Measurements from ENCODE around the gene INPP4B.

The INPP4B gene

DNA sequence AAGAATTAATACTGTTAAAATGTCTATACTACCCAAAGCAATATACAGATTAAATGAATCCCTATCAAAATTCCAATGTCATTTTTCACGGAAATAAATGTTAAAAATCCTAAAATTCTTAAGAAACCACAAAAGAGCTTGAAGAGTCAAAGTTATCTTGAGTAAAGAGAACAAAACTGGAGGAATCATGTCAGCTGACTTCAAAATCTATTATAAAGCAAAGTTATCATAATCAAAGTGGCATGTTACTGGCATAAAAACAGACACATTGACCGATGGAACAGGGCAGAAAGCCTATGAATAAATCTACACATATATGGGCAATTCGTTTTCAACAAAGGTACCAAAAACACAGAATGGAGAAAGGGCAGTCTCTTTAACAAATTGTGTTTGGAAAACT, 579.0 kb downstream of the INPP4B start:
- DNase-seq = no peak

DNA sequence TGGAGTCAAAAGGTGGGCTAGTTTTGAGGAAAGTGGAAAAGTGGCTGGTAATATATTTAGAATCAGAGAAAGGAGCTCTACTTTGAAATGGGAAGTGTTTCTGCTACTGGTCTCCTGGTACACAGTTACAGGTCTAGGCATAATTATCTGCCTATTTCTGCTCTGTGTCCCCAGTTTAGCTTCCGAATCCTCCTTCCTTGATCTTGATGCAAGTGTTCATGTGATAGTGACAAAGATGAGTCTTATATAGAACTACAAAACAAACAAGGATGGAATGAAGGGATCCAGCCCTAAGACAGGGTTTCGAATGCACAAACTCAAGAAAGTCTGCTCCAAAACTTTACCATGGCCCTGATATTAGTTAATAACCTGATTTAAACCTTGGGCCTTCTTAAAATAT, 580.2 kb downstream of the INPP4B start:
- DNase-seq = no peak

DNA sequence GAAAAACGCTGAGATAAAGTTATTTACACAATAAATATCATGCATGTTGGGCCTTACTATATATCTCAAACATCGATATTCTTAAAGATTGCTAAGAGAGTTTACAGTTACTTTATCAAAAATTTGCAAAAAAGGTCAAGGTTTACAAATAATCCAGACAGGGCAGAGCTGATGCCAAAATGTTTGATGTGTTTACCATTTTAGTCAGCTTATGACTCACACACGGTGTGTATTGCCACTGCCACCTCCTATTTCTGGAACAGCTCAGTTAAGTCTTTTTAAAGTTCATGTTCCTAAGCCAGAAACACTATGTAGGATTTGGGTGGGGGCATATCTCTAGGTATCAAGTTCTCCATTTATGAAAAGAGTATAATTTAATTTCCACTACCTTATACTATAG, 580.6 kb downstream of the INPP4B start:
- DNase-seq = no peak

DNA sequence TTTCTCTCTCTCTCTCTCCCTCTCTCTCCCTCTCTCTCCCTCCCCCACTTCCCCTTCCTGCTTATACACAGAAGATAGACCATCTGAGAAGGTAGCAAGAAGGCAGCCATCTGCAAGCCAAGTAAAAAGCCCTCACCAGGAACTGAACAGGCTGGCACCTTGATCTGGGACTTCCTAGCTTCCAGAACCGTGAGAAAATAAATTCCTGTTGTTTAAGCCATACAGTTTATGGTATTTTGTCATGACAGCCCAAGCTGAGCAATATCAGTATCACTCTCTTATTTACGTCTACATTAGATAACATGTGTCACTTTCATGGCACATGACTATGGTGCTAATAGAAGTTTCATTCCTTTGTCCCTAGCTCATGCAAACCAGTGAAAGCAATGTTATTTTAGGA, 581.1 kb downstream of the INPP4B start:
- no peak for DNase-seq

DNA sequence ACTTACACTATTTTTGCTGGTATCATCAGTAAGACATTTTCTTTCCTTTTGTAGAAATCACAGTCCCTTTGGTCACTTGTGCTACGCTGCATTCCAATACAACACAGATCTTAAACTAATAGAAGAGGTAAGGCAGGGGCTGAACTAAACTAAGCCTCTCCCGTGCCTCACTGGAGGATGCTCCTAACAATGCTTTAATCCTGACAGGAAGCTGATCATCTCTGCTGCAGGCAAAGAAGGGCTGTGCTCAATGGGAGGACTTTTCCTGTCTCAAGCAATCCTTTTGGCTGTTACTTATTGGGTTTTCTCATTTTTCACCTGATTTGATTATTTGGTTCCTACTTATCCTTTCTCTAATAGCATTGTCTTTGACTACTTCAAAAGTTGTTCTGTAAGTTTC, 583.1 kb downstream of the INPP4B start:
- DNase-seq = no peak

DNA sequence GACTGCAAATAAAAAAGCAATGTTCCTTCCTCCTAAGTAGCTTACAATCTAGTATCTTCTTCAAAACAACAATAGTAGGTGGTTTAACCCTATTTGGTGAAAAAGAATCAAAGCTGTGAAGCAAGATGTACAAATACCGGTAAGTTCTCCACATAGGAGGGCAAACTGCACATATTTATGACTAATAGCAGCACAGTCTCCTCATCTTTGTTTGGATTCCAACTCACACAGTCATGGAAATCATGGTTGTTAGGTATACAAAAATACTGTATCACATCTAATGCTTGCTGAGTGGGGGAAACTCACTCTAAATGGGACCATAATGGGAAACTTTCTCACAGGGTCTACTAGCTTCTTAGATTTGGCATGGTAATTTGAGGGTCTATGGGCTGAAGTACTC, 597.2 kb downstream of the INPP4B start:
- DNase-seq = no peak

DNA sequence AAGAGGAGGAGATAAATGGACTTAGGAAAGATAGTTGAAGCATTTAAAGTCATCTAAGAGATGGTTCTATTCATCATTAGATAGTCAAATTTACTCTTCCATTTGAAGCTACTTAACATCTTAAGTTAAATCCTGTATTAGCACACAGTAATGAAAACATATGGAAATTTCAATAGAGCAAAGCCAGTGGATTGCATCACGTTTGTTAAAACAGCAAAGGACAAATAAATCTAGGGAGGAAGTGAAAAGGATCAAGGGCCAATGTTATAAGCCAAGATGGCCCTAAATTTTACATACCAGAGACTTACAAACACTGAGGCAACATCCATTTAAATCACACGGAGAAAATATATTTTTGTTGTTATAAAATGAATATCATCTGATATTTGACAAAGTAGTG, 602.8 kb downstream of the INPP4B start:
- no peak for DNase-seq

DNA sequence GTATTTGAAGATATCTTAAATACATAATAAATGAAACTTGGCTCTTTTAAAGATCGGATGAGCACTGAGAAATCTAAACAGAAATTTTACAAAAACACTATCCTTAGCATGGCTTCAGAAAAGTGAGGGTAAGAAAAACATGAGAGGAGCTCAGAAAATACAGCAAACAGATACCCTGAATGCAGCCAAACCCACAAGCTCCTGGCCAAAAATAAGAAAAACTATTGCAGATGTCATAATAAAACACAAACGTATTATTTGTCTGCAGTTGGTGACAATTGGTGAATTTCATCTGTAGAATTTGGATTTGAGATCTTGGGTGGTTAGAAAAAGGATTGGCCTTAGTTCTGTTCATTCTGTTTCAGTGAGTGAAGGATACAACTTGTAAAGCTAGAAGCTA, 603.9 kb downstream of the INPP4B start:
- DNase-seq = no peak

DNA sequence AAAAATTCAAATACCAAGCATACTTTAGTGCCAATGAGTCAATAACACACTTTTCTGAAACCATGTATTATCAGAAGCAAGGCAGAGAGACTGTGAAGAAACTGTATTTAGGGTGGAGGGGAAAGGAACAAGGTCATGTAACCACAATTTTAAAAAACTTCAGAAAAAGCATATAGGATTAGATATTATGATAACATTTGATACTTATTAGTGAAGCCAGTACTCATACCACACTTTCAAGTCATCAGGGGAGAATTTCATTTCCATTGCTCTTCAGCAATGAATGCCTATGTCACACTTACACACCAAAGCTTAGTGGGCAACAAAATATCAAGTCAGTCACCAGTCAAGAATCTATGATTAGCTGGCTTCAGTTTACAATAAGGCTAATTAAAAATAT, 607.5 kb downstream of the INPP4B start:
- no peak for DNase-seq

DNA sequence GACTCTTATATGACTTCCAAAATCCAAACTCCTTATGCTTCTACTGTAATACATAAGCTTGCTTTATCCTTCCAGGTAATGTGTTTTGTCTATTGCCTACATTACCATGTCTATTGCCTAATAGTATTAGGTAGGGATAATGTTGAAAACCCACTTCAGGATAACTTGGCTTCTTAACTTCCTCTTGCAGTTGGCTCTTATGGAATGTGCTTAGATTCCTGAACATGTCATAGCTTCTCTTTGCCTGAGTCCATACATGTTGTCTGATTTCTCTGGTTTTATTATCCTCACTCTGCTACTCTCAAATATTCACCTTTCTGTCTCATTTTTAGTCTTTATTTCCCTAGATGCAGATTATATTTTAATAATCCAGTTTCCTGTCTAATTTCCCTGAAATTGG, 609.8 kb downstream of the INPP4B start:
- DNase-seq = no peak

DNA sequence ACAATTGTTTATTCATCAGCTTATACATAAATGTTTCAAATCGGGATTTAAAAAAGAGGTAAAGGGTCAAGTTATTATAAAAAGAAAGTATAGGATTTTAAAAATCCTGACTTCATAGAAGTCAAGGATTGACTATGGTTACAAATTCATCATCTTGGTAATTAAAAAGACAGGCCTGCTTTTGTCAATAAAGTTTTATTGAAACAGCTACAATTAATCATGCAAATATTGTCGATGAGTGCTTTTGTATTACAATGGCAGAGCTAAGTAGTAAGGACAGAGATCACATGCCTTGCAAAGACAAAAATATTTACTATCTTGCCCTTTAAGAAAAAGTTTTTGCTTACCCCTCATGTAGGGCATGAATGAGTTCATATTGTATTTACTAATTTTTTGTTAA, 614.3 kb downstream of the INPP4B start:
- DNase-seq = no peak

DNA sequence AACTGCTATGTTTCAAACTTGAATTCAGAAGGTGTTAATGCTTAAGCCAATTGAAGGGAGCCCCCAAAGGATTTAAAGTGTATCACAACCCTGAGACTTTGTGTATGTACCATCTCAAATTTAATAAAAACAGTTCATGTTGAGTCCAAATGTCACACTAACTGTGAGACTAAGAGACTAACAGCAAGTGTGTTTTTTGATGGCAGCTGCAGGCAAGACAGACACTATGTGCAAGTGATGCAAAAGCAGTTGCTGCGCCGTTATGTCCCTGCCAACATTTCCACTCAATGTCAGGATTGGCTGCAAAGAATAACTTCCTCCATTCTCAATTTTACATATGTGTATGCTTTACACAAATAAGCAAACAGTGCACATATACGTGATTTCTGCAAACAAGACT, 615.1 kb downstream of the INPP4B start:
- no peak for DNase-seq

DNA sequence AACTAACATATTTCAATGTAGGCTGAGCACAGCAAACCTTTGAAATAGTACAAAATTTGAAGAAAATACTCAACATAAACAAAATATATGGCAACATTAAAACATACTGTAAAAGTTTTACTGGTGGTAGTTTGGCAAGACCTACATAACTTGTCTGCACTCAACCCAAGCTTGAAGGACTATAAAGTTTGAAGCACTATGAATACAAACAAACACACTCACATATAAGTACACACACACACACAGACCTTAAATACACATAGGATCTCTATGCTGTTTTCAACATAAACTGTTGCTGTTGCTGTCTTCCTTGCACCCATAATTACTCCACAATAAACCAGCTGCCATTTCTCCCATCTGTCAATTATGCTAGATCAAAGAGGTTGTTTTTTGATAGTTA, 620.1 kb downstream of the INPP4B start:
- no peak for DNase-seq

DNA sequence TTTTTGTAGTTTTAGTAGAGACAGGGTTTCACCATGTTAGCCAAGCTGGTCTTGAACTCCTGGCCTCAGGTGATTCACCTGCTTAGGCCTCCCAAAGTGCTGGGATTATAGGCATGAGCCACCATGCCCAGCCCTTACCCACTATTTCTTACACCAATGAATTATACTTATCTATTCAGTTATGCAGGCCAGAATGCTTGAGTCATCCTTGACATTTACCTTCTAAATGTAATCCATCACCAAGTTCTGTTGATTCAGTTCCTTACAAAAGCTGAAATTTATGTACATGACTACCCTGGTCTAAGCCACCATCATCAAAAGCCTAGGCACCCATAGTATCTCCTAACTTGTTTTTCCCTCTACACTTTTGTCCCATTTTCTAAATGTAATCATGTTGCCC, 624.0 kb downstream of the INPP4B start:
- no peak for DNase-seq

DNA sequence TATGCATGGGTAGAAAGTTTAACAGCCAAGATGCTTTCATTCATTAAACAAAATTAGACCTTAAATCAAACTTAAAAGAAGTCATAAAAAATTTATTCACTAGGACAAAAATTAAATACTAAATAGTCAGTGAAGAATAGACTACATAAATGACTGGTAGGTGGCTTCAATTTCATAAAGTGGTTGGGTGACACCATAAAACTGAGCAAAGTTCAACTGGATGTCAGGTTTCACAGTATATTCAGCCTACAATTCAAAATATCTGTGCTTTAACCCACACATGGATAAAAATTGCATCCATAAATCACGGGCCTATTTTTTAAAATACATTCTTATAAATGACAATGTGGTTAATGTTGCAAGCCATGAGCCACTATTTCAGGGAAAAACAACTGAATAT, 627.4 kb downstream of the INPP4B start:
- DNase-seq = no peak

DNA sequence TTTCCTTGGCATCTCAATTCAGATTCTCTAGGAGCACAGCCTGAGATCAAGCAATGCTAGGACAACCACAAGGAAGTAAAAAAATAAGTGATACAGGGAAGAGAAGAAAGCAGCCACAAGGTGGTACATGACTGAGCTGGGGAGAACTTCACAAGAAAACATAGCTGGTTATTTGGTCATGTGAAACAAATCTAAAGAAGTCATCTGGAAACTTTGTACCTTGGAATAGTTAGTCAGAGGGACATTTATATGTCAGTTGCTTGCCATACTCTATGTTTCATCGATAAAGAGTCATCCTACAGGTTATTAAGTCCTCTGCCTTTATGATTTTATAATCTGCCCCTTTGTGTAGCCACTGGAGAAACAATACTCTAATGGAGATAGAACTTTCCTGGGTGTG, 634.7 kb downstream of the INPP4B start:
- no peak for DNase-seq

DNA sequence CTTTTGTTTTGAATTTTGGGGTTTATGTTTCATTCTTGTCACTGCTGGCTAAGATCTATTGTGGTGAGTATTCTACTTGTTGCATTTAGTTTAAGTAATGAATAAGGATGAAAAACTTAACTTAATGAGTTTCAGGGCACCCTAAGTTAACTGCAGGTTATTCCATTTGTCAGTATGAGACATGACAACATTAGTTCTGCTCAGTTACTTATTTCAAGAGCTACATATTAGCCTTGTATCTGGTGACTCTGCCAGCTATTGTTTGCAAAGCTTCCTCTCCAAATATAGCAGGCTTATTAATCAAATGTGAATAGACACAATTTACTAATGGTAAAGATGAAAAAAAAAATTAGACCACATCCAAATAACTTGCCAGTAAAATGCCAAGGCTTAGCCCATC, 642.6 kb downstream of the INPP4B start:
- no peak for DNase-seq

DNA sequence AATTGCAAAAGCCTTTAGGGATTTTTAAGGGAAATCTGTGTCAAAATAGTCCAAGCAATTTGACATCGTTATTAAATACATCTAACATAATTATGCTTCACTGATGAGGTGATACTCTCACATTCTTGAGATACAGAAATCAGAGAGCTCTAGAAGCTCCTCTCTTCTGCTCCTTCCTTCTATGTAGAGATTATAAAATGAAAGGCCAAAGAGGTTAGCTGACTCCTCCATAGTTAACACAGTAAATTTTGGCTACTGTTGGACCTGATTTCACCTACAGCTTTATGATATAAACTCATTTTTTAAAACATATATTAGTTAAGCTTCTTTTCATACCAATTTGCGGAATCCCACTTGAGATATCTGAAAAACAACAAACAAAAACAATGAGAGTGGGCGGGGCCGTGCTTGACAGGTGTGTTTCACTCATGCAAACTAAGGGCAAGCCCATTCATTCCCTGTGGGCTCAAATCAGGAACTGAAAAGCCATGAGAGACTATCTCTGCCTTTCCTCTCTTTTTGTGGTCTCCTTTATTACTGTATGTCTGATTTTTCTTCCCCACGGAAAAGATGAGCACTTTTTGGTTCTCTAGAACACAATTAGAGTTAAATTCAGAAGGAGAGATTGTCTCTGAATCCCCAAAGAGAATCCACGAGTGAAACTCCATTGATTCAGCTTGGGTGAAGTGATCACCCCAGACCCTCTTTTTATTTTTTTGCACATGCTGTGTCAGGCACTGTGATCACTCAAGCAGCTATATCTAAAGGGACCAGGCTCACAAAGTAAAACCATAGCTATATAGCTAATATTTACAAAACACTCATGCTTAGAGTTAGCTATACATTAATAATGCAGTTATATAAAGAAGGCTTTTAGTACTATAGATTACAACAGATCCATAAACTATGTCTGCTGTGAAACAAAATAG, 643.4 kb downstream of the INPP4B start:
- no peak for DNase-seq

DNA sequence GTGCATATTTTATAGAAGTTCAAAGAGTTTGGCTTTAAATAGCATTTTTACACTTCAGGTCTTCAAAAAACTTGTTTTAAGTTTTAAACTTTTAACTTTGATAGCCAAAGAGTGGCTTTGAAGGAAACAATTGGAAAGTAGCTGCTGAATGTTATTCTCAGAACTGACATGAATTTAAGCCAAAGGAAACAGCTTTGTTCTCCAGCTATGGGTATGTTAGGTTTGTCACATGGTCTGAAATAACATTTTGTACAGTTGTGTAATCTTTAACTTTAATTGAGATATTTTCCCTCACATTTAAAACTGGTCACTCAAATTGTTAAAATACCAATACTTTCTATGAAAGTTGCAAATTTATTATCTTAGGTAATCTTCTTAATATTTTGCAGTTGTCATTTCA, 645.1 kb downstream of the INPP4B start:
- no peak for DNase-seq

DNA sequence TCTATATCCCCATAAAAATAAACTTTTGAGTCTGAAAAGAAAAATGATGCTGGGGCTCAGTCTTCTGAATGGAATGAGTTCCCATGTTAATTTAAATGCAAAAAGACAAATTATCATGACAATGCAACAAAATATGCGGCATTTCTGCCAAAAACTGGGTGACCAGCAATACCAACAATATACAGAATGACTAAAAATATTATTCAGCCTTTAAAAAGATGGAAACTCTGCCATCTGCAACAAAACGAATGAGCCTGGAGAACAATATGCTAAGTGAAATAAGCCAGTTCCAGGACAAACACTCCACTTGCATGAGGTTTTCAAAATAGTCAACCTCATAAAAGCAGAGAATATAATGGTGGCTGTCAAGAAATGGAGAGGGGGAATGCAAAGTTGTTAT, 651.2 kb downstream of the INPP4B start:
- DNase-seq = no peak

DNA sequence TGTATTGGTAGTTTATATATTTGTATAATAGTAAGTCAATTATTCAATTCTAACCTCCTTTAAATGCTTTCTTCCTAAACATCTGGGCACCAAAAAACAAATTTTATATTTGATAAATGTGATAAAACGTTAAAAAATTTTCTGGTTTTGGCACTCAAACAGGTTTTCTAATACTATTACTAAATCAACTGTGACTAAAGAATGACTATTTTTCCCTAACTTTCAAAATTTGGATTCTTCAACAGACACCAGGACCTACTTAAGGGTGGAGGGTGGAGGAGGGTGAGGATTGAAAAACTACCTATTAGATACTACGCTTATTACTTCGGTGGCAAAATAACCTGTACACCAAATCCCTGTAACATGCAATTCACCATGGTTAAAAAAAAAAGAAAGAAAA, 654.2 kb downstream of the INPP4B start:
- DNase-seq = no peak

DNA sequence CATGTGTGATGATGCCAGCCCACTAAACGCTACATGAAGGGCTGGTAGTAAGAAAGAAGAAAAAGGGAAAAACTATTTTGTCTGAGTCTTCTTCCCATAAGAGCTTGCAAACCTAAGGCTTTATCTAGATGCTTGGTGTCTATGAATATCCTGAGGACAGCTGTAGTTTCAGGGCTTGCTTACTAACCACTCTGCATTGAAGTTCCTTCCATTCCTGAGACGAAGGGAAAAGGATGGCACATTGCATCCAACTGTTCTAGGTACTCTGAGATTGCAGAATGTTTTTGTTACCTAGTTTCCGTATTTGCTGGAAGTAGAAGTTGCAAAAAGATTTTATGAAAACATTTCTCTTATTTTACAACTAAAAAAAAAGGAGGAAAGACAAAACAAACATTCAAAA, 665.1 kb downstream of the INPP4B start:
- no peak for DNase-seq

DNA sequence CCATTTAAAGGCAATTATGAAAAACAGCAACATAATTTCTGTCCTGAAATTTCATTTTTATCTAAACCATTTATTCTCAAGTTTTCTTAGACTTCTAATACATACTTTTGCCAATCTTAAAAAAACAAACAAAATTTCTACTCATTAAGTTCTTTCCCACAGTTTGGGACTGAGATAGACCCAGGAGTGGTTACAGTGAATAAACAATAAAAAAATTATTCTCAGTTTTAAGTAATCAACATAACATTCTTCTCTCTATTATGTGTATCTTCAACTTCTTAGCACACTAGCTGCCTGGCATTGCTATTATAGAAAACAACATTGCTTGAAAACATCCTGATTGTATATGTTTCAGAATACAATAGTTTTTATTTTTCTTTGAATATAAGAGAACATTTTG, 676.9 kb downstream of the INPP4B start:
- DNase-seq = no peak

DNA sequence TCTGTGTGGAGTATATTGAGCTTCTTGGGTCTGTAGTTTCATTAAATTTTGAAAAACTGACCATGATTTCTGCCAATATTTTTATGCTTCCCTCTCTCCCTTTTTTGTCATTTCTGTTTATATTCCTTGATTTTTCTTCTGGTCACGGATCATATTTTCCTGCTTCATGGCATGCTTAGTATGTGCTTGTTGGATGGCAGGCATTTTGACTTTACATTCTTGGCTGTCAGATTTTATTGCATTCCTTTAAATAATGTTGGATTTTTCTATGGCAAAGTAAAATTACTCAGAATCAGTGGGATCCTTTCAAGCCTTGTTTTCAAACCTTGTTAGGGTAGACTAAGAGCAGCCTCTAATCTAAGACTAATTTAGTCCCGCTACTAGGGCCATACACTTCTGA, 677.9 kb downstream of the INPP4B start:
- DNase-seq = no peak

DNA sequence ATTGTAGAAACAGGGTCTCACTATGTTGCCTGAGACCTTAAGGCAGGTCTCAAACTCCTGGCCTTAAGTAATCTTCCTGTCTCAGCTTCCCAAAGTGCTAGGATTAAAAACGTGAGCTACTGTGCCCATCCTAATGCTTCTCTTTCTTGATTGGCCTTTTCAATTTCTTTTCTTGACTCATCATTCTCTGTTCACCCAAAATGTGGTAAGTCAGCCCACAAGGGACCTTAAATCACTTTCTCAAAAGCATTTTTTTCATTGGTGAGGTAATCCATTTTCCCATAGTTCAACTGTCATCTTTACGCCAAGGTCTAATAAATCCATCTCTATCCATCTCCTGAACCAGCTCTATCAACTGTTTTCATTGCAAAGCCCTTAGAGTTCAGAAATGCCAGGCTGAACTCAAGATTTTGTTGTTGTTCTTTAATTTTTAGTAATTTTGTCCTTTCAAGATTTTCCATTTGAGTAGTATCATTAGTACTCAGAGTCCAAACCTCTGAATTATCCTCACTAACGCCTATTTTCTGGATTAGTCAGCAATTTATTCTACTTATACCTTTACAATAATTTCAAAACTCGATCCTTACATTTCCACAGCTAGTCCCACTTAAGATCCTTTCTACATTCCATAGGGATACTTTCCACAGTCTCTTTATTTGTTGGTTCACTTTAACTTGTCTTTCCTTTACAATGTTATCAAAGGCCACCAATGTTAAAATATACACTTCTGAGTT, 681.2 kb downstream of the INPP4B start:
- DNase-seq = no peak

All from NK-92 treated with Interleukin-12 subunit alpha and Interleukin-12 subunit beta, amount 100 ng/mL, for 24 hours (cell line).